ENCODE results near the gene KRTAP10-4. TPM values are rescaled to one million over a fixed set of nuclear protein-coding genes. Genes with fewer than 3 reads are reported as not detected.
"Not testable (repeated sequence)": the region's sequence is repeated elsewhere in the genome, so short reads cannot be mapped to it uniquely, and the experiment has no call there.

KRTAP10-4 gene
- total RNA-seq, 2 donors from 2014 or later: not detected

- no peaks in the 10 kb centered on the region for H3K4me1 ChIP-seq (replicated peaks)
- H3K36me3 ChIP-seq: no peaks in the 10 kb centered on the region
- no peaks in the 10 kb centered on the region for H3K9me3 ChIP-seq
- no peak overlapping the region for H3K27ac ChIP-seq
- no peaks in the 10 kb centered on the region for H3K27me3 ChIP-seq (replicated peaks; ENCODE audit: insufficient read depth)
- no peak overlapping the region for H3K4me3 ChIP-seq
- TF ChIP-seq POLR2A (IDR thresholded peaks at IDR 0.05): no peak
- no peak for DNase-seq (ENCODE audit: low spot score)
- WGBS: 66% methylated on average over 7 of the region's 7 CpGs
- intact Hi-C loops (cut with DNase I): no loop called here
Measured at GRCh38 chr21:44579833-44580144, 6.3 kb downstream of the KRTAP10-4 start.

GRCh38 chr21:44580231-44580821 lies 6.8 kb downstream of the KRTAP10-4 start, which contains the start of gene KRTAP10-5:
TSS of gene KRTAP10-5 (minus strand) at chr21:44580604. CDS start at chr21:44580578, 26 bp downstream.
- whole genome bisulfite sequencing: 38% methylated on average over 12 of the region's 19 CpGs
- H3K27ac ChIP-seq; H3K27me3 ChIP-seq (replicated peaks; ENCODE audit: insufficient read depth); DNase-seq (ENCODE audit: low spot score); intact Hi-C loops (cut with DNase I); H3K4me3 ChIP-seq; H3K4me1 ChIP-seq (replicated peaks); H3K9me3 ChIP-seq; H3K36me3 ChIP-seq: not testable (repeated sequence)

- H3K27me3 ChIP-seq (replicated peaks; ENCODE audit: insufficient read depth): no peaks in the 10 kb centered on the region
- WGBS: 92% methylated on average over 3 of the region's 3 CpGs
- H3K9me3 ChIP-seq: no peaks in the 10 kb centered on the region
- H3K36me3 ChIP-seq: no peaks in the 10 kb centered on the region
- H3K4me1 ChIP-seq (replicated peaks): no peaks in the 10 kb centered on the region
- no peak overlapping the region for H3K4me3 ChIP-seq
- H3K27ac ChIP-seq: no peak overlapping the region
- intact Hi-C loops (cut with DNase I): no loop called here
- DNase-seq (ENCODE audit: low spot score): no peak
- TF ChIP-seq POLR2AphosphoS5 (IDR thresholded peaks at IDR 0.05) (no peak), POLR2A (IDR thresholded peaks at IDR 0.05) (no peak)
Measured at GRCh38 chr21:44581158-44581557, 7.6 kb downstream of the KRTAP10-4 start.

GRCh38 chr21:44582055-44582454 lies 8.5 kb downstream of the KRTAP10-4 start:
- 77% methylated on average over 15 of the region's 15 CpGs for WGBS
- Histone ChIP-seq H3K9me3 (no peaks in the 10 kb centered on the region), H3K27ac (no peak overlapping the region), H3K4me1 (replicated peaks) (no peaks in the 10 kb centered on the region), H3K4me3 (no peak overlapping the region), H3K36me3 (no peaks in the 10 kb centered on the region), H3K27me3 (replicated peaks; ENCODE audit: insufficient read depth) (no peaks in the 10 kb centered on the region)
- no peak for TF ChIP-seq CTCF (IDR thresholded peaks at IDR 0.05)
- TF ChIP-seq POLR2A (IDR thresholded peaks at IDR 0.05): no peak
- no peak for TF ChIP-seq POLR2AphosphoS5 (IDR thresholded peaks at IDR 0.05)
- no peak for DNase-seq (ENCODE audit: low spot score)
- intact Hi-C loops (cut with DNase I): no loop called here

- TF ChIP-seq CTCF (IDR thresholded peaks at IDR 0.05) (no peak), POLR2AphosphoS5 (IDR thresholded peaks at IDR 0.05) (peak; percentile 33)
- intact Hi-C loops (cut with DNase I): no loop called here
- Histone ChIP-seq H3K4me1 (replicated peaks) (no peaks in the 10 kb centered on the region), H3K36me3 (no peaks in the 10 kb centered on the region), H3K27ac (no peak overlapping the region), H3K27me3 (replicated peaks; ENCODE audit: insufficient read depth) (no peaks in the 10 kb centered on the region), H3K4me3 (no peak overlapping the region), H3K9me3 (no peaks in the 10 kb centered on the region)
- peak; percentile 33 for DNase-seq (ENCODE audit: low spot score)
- WGBS: 4% methylated on average over 11 of the region's 11 CpGs
Measured at GRCh38 chr21:44583089-44583799, 9.7 kb downstream of the KRTAP10-4 start.

- Histone ChIP-seq H3K4me1 (replicated peaks) (no peaks in the 10 kb centered on the region), H3K9me3 (no peaks in the 10 kb centered on the region), H3K27me3 (replicated peaks; ENCODE audit: insufficient read depth) (no peaks in the 10 kb centered on the region), H3K4me3 (no peak overlapping the region), H3K27ac (no peak overlapping the region), H3K36me3 (no peaks in the 10 kb centered on the region)
- DNase-seq (ENCODE audit: low spot score): no peak
- intact Hi-C loops (cut with DNase I): no loop called here
- WGBS: 36% methylated on average over 6 of the region's 6 CpGs
- TF ChIP-seq CTCF (IDR thresholded peaks at IDR 0.05) (no peak), POLR2AphosphoS5 (IDR thresholded peaks at IDR 0.05) (no peak), POLR2A (IDR thresholded peaks at IDR 0.05) (no peak)
Measured at GRCh38 chr21:44583800-44584147, 10.2 kb downstream of the KRTAP10-4 start.

All from prostate gland (tissue), 2 donors.